GM18951 (cell line): ENCODE measurements around the gene HIVEP2.

Experiments
- POLR2A ChIP-seq: IDR thresholded peaks from 4 replicates; pipeline ENCODE4 v1.6.1; 2011; ENCODE audit warnings: mild to moderate bottlenecking; ENCODE audit not compliant: insufficient read length, insufficient read depth; ENCODE audit errors: extremely low read depth
- in situ Hi-C: fragments of 300-500 bp; cut with MboI; formaldehyde crosslinking; loops from one replicate; pipeline ENCODE4 v1.12.0; 2022; ENCODE audit warnings: low sequenced_read_pairs, mixed read lengths, inconsistent platforms; ENCODE audit not compliant: unreplicated experiment

The HIVEP2 gene

GRCh38 chr6:142728910-142729481 is 216.0 kb downstream of the HIVEP2 start:
- no peak for TF ChIP-seq POLR2A
- in situ Hi-C loops: no loop called here

GRCh38 chr6:142728364-142728763 is 216.6 kb downstream of the HIVEP2 start:
- TF ChIP-seq POLR2A: no peak
- in situ Hi-C loops: no loop called here

- no peak for TF ChIP-seq POLR2A
- in situ Hi-C loops: no loop called here
These were observed 218.4 kb downstream of the HIVEP2 start for GRCh38 chr6:142726616-142727015.

GRCh38 chr6:142725024-142725770 is 219.8 kb downstream of the HIVEP2 start:
- in situ Hi-C loops: no loop called here

GRCh38 chr6:142722841-142723240 is 222.1 kb downstream of the HIVEP2 start:
- in situ Hi-C loops: no loop called here
- TF ChIP-seq POLR2A: no peak

More at GRCh38 chr6:142725024-142725770, 219.8 kb downstream of the HIVEP2 start:
- no peak for TF ChIP-seq POLR2A

GRCh38 chr6:142722012-142722411 is 223.0 kb downstream of the HIVEP2 start:
- in situ Hi-C loops: no loop called here
- no peak for TF ChIP-seq POLR2A

GRCh38 chr6:142721215-142721920 is 223.6 kb downstream of the HIVEP2 start:
- in situ Hi-C loops: no loop called here
- no peak for TF ChIP-seq POLR2A

GRCh38 chr6:142718667-142719191 is 226.2 kb downstream of the HIVEP2 start:
- TF ChIP-seq POLR2A: no peak
- in situ Hi-C loops: no loop called here

- in situ Hi-C loops: no loop called here
- no peak for TF ChIP-seq POLR2A
These were observed 228.9 kb downstream of the HIVEP2 start for GRCh38 chr6:142716097-142716496.

- no peak for TF ChIP-seq POLR2A
- in situ Hi-C loops: no loop called here
These were observed 229.8 kb downstream of the HIVEP2 start for GRCh38 chr6:142714951-142715785.

- TF ChIP-seq POLR2A: no peak
These were observed 231.0 kb downstream of the HIVEP2 start for GRCh38 chr6:142713959-142714358.

GRCh38 chr6:142712231-142712630 is 232.7 kb downstream of the HIVEP2 start:
- no peak for TF ChIP-seq POLR2A
- in situ Hi-C loops: no loop called here

More at GRCh38 chr6:142713959-142714358, 231.0 kb downstream of the HIVEP2 start:
- in situ Hi-C loops: no loop called here
